LNCaP clone FGC (cell line): ENCODE results near the gene IFT80.

ENCODE experiments used
- DNase-seq: peaks from one replicate; pipeline ENCODE4 v3.0.0-alpha.2; 2011; ENCODE audit warnings: low read depth
- H3K4me3 ChIP-seq: 2 replicates; pipeline ENCODE4 v1.5.1; 2011; ENCODE audit warnings: mild to moderate bottlenecking, low read depth, low read length, control low read depth
- TF ChIP-seq, protein P1 (sequence below): IDR thresholded peaks from 2 replicates; pipeline ENCODE4 v1.5.1; 2012; ENCODE audit warnings: mild to moderate bottlenecking; ENCODE audit not compliant: control insufficient read depth, insufficient read depth; ENCODE audit errors: extremely low read depth

The IFT80 gene

GRCh38 chr3:160435747-160436146 lies 36.7 kb upstream of the IFT80 start:
- no peak for DNase-seq
- TF ChIP-seq, protein P1, sequence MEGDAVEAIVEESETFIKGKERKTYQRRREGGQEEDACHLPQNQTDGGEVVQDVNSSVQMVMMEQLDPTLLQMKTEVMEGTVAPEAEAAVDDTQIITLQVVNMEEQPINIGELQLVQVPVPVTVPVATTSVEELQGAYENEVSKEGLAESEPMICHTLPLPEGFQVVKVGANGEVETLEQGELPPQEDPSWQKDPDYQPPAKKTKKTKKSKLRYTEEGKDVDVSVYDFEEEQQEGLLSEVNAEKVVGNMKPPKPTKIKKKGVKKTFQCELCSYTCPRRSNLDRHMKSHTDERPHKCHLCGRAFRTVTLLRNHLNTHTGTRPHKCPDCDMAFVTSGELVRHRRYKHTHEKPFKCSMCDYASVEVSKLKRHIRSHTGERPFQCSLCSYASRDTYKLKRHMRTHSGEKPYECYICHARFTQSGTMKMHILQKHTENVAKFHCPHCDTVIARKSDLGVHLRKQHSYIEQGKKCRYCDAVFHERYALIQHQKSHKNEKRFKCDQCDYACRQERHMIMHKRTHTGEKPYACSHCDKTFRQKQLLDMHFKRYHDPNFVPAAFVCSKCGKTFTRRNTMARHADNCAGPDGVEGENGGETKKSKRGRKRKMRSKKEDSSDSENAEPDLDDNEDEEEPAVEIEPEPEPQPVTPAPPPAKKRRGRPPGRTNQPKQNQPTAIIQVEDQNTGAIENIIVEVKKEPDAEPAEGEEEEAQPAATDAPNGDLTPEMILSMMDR = no peak
- no peak overlapping the region for H3K4me3 ChIP-seq

GRCh38 chr3:160435095-160435494 lies 36.1 kb upstream of the IFT80 start:
- no peak overlapping the region for H3K4me3 ChIP-seq
- no peak for DNase-seq
- TF ChIP-seq, protein P1 = no peak

GRCh38 chr3:160434071-160434470 lies 35.0 kb upstream of the IFT80 start:
- TF ChIP-seq, protein P1 = no peak
- H3K4me3 ChIP-seq = no peak overlapping the region
- DNase-seq = no peak

DNA sequence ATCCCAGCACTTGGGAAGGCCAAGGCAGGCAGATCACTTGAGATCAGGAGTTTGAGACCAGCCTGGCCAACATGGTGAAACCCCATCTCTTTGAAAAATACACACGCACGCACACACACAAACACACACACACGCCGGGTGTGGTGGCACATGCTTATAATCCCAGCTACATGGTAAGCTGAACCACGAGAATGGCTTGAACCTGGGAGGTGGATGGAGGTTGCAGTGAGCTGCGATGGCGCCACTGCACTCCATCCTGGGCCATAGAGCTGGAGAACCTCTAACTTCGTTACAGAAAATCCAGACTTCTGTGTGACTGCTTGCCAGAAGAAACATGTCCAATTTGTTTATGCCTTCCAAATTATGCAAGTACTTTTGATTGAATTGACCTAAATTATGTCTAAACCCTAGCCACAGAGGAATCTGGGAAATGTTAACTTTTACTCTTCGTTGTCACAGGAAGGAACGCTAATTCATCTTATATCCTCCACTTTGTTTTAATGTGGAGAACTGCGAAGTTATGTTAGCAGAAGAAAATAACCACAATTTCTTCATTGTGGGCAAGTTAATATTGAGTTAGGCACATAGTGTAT lies 28.9 kb upstream of the IFT80 start:
- DNase-seq = no peak
- TF ChIP-seq, protein P1 = no peak
- no peak overlapping the region for H3K4me3 ChIP-seq

DNA sequence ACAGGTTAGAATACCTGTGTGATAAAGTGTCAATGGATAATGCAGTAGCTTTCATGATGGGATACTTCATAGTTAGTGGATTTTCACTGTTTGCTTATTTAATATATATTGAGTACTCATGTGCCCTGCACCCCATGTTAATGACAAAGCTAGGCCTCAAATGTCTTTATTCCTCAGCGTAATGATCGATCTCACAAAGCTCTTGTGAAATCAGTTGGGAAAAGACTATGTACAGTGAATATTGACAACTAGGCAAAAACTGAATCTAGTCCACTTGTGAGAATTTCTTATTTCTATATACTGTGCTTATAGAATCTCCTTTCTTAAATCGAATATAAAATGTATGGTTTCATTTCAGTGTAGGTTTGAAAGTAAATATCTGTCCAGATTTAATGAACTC lies 18.3 kb upstream of the IFT80 start:
- no peak for DNase-seq
- TF ChIP-seq, protein P1 = no peak
- no peak overlapping the region for H3K4me3 ChIP-seq

DNA sequence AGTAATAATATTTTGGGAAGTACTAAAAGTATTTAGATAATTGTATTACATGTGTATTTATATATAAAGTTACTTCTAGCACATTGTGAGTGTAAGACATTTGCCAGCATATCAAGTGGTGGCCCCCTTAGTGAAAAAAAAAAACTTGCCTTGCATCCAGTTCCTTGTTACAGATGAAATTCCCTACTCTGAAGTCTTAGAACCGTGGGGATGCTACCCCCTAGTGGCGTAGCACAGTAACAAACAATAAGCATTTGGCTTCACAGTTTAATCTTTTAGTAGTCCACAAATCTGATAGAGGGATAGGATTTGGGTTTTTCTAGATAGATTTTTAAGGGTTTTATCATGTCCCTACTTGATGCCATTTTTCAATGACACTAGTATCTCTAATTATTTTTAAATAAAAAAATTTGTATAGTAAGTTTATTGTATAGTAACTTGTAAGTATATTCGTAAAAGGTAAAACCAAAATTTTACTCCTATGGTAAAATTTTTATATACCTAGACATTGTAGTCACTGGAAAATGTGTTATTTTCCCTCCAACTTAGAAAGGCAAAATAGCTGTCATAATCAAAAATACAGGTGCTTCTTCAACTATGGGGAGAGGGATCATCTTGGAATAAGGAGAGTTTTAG lies 14.7 kb upstream of the IFT80 start:
- TF ChIP-seq, protein P1 = peak; percentile 82
- peak; percentile 64 for DNase-seq
- no peak overlapping the region for H3K4me3 ChIP-seq

DNA sequence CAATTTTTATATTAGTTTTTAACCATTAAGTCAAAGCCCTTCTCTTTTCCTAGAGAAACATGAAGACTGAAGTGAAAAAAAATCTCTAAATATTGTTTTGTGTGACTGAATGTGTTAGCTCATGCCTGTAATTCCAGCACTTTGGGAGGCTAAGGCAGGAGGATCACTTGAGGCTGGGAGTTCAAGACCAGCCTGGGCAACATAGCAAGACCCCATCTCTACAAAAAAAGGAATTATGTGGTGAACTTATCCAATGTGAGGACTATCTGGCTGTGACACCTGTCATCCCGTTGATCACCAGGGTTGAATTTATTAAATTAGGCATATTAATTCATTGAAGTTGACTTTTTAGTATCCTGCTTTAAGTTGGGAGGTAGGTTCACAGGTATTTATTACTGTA lies 13.5 kb upstream of the IFT80 start:
- no peak for DNase-seq
- TF ChIP-seq, protein P1 = no peak
- H3K4me3 ChIP-seq = no peak overlapping the region
